Ishikawa (cell line): ENCODE results near the gene ST6GALNAC3.

Experiments used
- CEBPB ChIP-seq: IDR thresholded peaks from 2 replicates; pipeline ENCODE4 v1.6.1; 2012
- REST ChIP-seq: IDR thresholded peaks from 2 replicates; pipeline ENCODE4 v1.6.1; 2012; ENCODE audit warnings: low read depth, mild to moderate bottlenecking
- TEAD4 ChIP-seq: IDR thresholded peaks from 2 replicates; pipeline ENCODE4 v1.6.1; 2012

- no peak for TF ChIP-seq CEBPB
- TF ChIP-seq REST = no peak
- no peak for TF ChIP-seq TEAD4
Measured at GRCh38 chr1:76068542-76068941, 6.0 kb upstream of the ST6GALNAC3 start.
